Keratinocyte (primary cell): ENCODE data around the gene UPF1. TPM values are rescaled to one million over a fixed set of nuclear protein-coding genes. Genes with fewer than 3 reads are reported as not detected.

Experiments used
- DNase-seq: peaks from one replicate; pipeline ENCODE4 v3.0.0-alpha.2; 2011; ENCODE audit warnings: low read depth, missing footprints, low spot score
- FAIRE-seq: peaks from 2 replicates; lab custom pipeline; 2011; peaks lifted over from hg19 to GRCh38; lab: Jason Lieb, UNC
- H2AFZ ChIP-seq: 2 replicates; pipeline ENCODE4 v1.6.0; 2012; ENCODE audit warnings: low read length, control low read depth, inconsistent platforms; ENCODE audit not compliant: control insufficient read depth
- H3K27ac ChIP-seq: 2 replicates; pipeline ENCODE4 v1.5.1; 2011; ENCODE audit warnings: low read length; ENCODE audit not compliant: control insufficient read depth, insufficient read depth
- H3K27me3 ChIP-seq: 3 replicates; pipeline ENCODE4 v1.6.0; 2011; ENCODE audit warnings: low read length; ENCODE audit not compliant: control insufficient read depth, insufficient read depth; ENCODE audit errors: extremely low read depth
- H3K36me3 ChIP-seq, 2 experiments: 2 replicates in 1 of 2; 3 replicates in 1 of 2; pipeline ENCODE4 v1.5.1; 2011; ENCODE audit warnings: low read length in 2 of 2, mild to moderate bottlenecking in 1 of 2; ENCODE audit not compliant: control insufficient read depth in 2 of 2, insufficient read depth in 2 of 2; ENCODE audit errors: extremely low read depth in 1 of 2
- H3K4me1 ChIP-seq: 3 replicates; pipeline ENCODE4 v1.5.1; 2011; ENCODE audit warnings: low read length; ENCODE audit not compliant: control insufficient read depth, insufficient read depth; ENCODE audit errors: extremely low read depth
- H3K4me2 ChIP-seq: 3 replicates; pipeline ENCODE4 v1.6.0; 2011; ENCODE audit warnings: low read depth, low read length; ENCODE audit not compliant: control insufficient read depth, insufficient read depth; ENCODE audit errors: extremely low read depth
- H3K4me3 ChIP-seq, 3 experiments: fragments of 200-600 bp in 1 of 3; sonication (generic) in 1 of 3; 2 replicates in 2 of 3; 3 replicates in 1 of 3; pipeline ENCODE4 v1.5.1; 2011 to 2016; ENCODE audit warnings: low read length in 3 of 3, mild to moderate bottlenecking in 3 of 3, control low read depth in 2 of 3, inconsistent platforms in 1 of 3, low read depth in 1 of 3, mixed read lengths in 1 of 3, mixed run types in 1 of 3, moderate library complexity in 1 of 3; ENCODE audit not compliant: control insufficient read depth in 2 of 3, insufficient read depth in 2 of 3; ENCODE audit errors: extremely low read depth in 1 of 3
- H3K79me2 ChIP-seq: 2 replicates; pipeline ENCODE4 v1.6.0; 2012; ENCODE audit warnings: low read length; ENCODE audit not compliant: control insufficient read depth, insufficient read depth
- H3K9ac ChIP-seq: 3 replicates; pipeline ENCODE4 v1.6.0; 2011; ENCODE audit warnings: low read length; ENCODE audit not compliant: control insufficient read depth, insufficient read depth; ENCODE audit errors: extremely low read depth
- H3K9me1 ChIP-seq: 3 replicates; pipeline ENCODE4 v1.6.0; 2011; ENCODE audit warnings: low read length; ENCODE audit not compliant: control insufficient read depth, insufficient read depth; ENCODE audit errors: extremely low read depth
- H3K9me3 ChIP-seq: 2 replicates; pipeline ENCODE4 v1.5.1; 2012; ENCODE audit warnings: low read depth, low read length; ENCODE audit not compliant: control insufficient read depth
- H4K20me1 ChIP-seq: 3 replicates; pipeline ENCODE4 v1.6.0; 2011; ENCODE audit warnings: low read length; ENCODE audit not compliant: control insufficient read depth, insufficient read depth; ENCODE audit errors: extremely low read depth
- CTCF ChIP-seq, 3 experiments: IDR thresholded peaks in 1 of 3; conservative IDR thresholded peaks in 1 of 3; optimal IDR thresholded peaks in 1 of 3; 2 replicates in 2 of 3; 3 replicates in 1 of 3; pipeline versions ENCODE3 to v1.5.1; 2011; ENCODE audit warnings: low read length in 3 of 3, mild to moderate bottlenecking in 3 of 3, moderate library complexity in 2 of 3, control low read depth in 1 of 3, inconsistent platforms in 1 of 3; ENCODE audit not compliant: insufficient read depth in 2 of 3; ENCODE audit errors: extremely low read depth in 1 of 3
- EZH2 ChIP-seq: IDR thresholded peaks from one replicate; pipeline ENCODE4 v1.6.1; 2012; ENCODE audit warnings: inconsistent platforms, mild to moderate bottlenecking, low read length, moderate library complexity
- dilution Hi-C: fragments of 300-500 bp; cut with MboI; formaldehyde crosslinking; loops from one replicate; pipeline ENCODE4 v1.7.0; 2020; ENCODE audit warnings: low sequenced_read_pairs; ENCODE audit not compliant: extremely low pct_ligation_motif_present
- polyA plus RNA-seq, 5 experiments: library from polyadenylated mRNA; depleted of rRNA in 3 of 5; stranded (reverse) in 3 of 5; stranded (forward) in 1 of 5; unstranded in 1 of 5; fragments of >200 nt; gene quantifications; 1 replicate in 1 of 5; 2 replicates in 3 of 5; 3 replicates in 1 of 5; pipeline versions ENCODE4 v1.2.1 to v1.2.3, GENCODE V29; 2011 to 2012; ENCODE audit warnings: missing spikeins in 2 of 5, low read depth in 1 of 5, low replicate concordance in 1 of 5

Gene UPF1
- polyA plus RNA-seq, 1 donor (not counting 4 experiments of a cell fraction or from before 2014, with no cell fraction given), result 33.7 TPM

GRCh38 chr19:18898607-18899408 is 67.0 kb downstream of the UPF1 start:
- no peak for FAIRE-seq
- dilution Hi-C loops, result no loop called here

GRCh38 chr19:18899624-18900560 is 68.1 kb downstream of the UPF1 start:
- DNase-seq (no peak), FAIRE-seq (no peak)
- H3K27me3 ChIP-seq, result peaks cover 20% of the 10 kb centered on the region
- no peaks in the 10 kb centered on the region for H3K79me2 ChIP-seq
- H3K9me3 ChIP-seq, result no peaks in the 10 kb centered on the region
- H3K9me1 ChIP-seq, result no peaks in the 10 kb centered on the region
- no peak overlapping the region for H3K27ac ChIP-seq
- no peak overlapping the region for H3K4me2 ChIP-seq
- H3K36me3 ChIP-seq, result peaks cover 0 to 16% of the 10 kb centered on the region in 2 experiments
- dilution Hi-C loops, result no loop called here
- H4K20me1 ChIP-seq, result no peaks in the 10 kb centered on the region
- no peak for TF ChIP-seq EZH2
- no peak for TF ChIP-seq CTCF (optimal IDR thresholded peaks at IDR 0.05 in 1 of 3, IDR thresholded peaks at IDR 0.05 in 1 of 3, conservative IDR thresholded peaks at IDR 0.05 in 1 of 3; ENCODE audit: extremely low read depth in 1 of 3, insufficient read depth in 2 of 3, low read length in 3 of 3)
- H3K4me3 ChIP-seq, result no peak overlapping the region
- H2AFZ ChIP-seq, result no peak overlapping the region
- H3K9ac ChIP-seq, result no peak overlapping the region
- no peaks in the 10 kb centered on the region for H3K4me1 ChIP-seq

More at GRCh38 chr19:18898607-18899408, 67.0 kb downstream of the UPF1 start:
- Histone ChIP-seq H3K4me1 (no peaks in the 10 kb centered on the region), H3K36me3 (peaks cover 0 to 13% of the 10 kb centered on the region in 2 experiments), H3K4me3 (no peak overlapping the region), H3K9me3 (no peaks in the 10 kb centered on the region), H3K27me3 (peaks cover 27% of the 10 kb centered on the region), H3K79me2 (no peaks in the 10 kb centered on the region), H3K4me2 (no peak overlapping the region), H2AFZ (no peak overlapping the region), H3K27ac (no peak overlapping the region), H3K9ac (no peak overlapping the region), H4K20me1 (no peaks in the 10 kb centered on the region), H3K9me1 (no peaks in the 10 kb centered on the region)
- DNase-seq, result no peak
- TF ChIP-seq CTCF (optimal IDR thresholded peaks at IDR 0.05 in 1 of 3, IDR thresholded peaks at IDR 0.05 in 1 of 3, conservative IDR thresholded peaks at IDR 0.05 in 1 of 3; ENCODE audit: extremely low read depth in 1 of 3, insufficient read depth in 2 of 3, low read length in 3 of 3), result no peak
- no peak for TF ChIP-seq EZH2
